ENCODE data around the gene RALGAPB. TPM values are rescaled to one million over a fixed set of nuclear protein-coding genes. Genes with fewer than 3 reads are reported as not detected.

RALGAPB gene
- polyA plus RNA-seq, 1 of the 3 experiments (the other 2 are of a cell fraction): 10.8 TPM

GRCh38 chr20:38447251-38447661, 25.4 kb upstream of the RALGAPB start:
- Histone ChIP-seq H3K9me3 (no peaks in the 10 kb centered on the region), H3K36me3 (replicated peaks in 1 of 2; ENCODE audit: control insufficient read depth in 1 of 2, insufficient read depth in 2 of 2, low read length in 1 of 2) (peaks cover 10 to 26% of the 10 kb centered on the region in 2 experiments), H3K79me2 (ENCODE audit: insufficient read depth) (peaks cover 20% of the 10 kb centered on the region), H2AFZ (ENCODE audit: low read depth) (peak overlapping the region; percentile 97; the same call in 1 of the 2 replicates), H3K4me2 (peak overlapping the region; percentile 100), H3F3A (replicated peaks; ENCODE audit: insufficient read depth) (peaks cover 4% of the 10 kb centered on the region), H3K27ac (ENCODE audit: low read depth in 2 of 2, low read length in 1 of 2) (peak overlapping the region in 1 of 2 experiments; percentile 68; a peak in 2 of 4 replicates), H3K9me2 (no peaks in the 10 kb centered on the region), H3K9ac (peak overlapping the region; percentile 99), H3K4me1 (ENCODE audit: control insufficient read depth in 1 of 2, insufficient read depth in 2 of 2, low read depth in 1 of 2, low read length in 1 of 2) (peaks cover 10 to 13% of the 10 kb centered on the region in 2 experiments; a peak in 1 of 4 replicates), H4K20me1 (ENCODE audit: insufficient read depth) (no peaks in the 10 kb centered on the region), H3K27me3 (ENCODE audit: insufficient read depth) (no peaks in the 10 kb centered on the region), H3K4me3 (ENCODE audit: low read depth in 2 of 2, low read length in 1 of 2) (peak overlapping the region; percentile 87 to 88)
- 25% methylated on average over 10 of the region's 12 CpGs for WGBS (ENCODE audit: low lambda C conversion rate)
- CTCF ChIA-PET: interaction anchor here (0.7 to 4.2 kb wide), 8 partner anchors 9 to 57 kb away, joined by 3 to 75 read pairs (median 9); partner anchors contain the start of genes RALGAPB and SNHG17
- TF ChIP-seq MXI1 (IDR thresholded peaks at IDR 0.05; ENCODE audit: low read depth, low read length) (peak; percentile 63), MAX (IDR thresholded peaks at IDR 0.05; ENCODE audit: low read depth) (0 out of 2 replicates have a peak, but pooled peaks have one; percentile 18), YY1 (IDR thresholded peaks at IDR 0.05; ENCODE audit: low read depth) (0 out of 2 replicates have a peak, but pooled peaks have one; percentile 29), RFX5 (IDR thresholded peaks at IDR 0.05; ENCODE audit: low read length) (peak; percentile 75), FOXM1 (IDR thresholded peaks at IDR 0.05; ENCODE audit: low read depth) (no peak)
- DNase-seq: peak; percentile 56
- POLR2A ChIA-PET: interaction anchor here (1.6 to 4.1 kb wide), 3 partner anchors 13 to 436 kb away, joined by 3 to 83 read pairs (median 22); partner anchors contain the start of genes RALGAPB and SNHG17

- H3K9ac ChIP-seq: 0 out of 2 replicates have a peak overlapping the region, but pooled peaks have one; percentile 99
- peak overlapping the region; percentile 87 to 88 for H3K4me3 ChIP-seq (ENCODE audit: low read depth in 2 of 2, low read length in 1 of 2)
- TF ChIP-seq NFIC (IDR thresholded peaks at IDR 0.05; ENCODE audit: borderline replicate concordance) (no peak), SIN3A (IDR thresholded peaks at IDR 0.05; ENCODE audit: borderline replicate concordance, low read depth, low read length) (no peak), RAD21 (IDR thresholded peaks at IDR 0.05; ENCODE audit: low read length) (no peak), CHD2 (IDR thresholded peaks at IDR 0.05; ENCODE audit: low read length, partially characterized antibody) (no peak)
- H3K4me1 ChIP-seq (ENCODE audit: control insufficient read depth in 1 of 2, insufficient read depth in 2 of 2, low read depth in 1 of 2, low read length in 1 of 2): peaks cover 10 to 13% of the 10 kb centered on the region in 2 experiments; a peak in 1 of 4 replicates
- no peaks in the 10 kb centered on the region for H3K9me2 ChIP-seq
- peaks cover 10 to 26% of the 10 kb centered on the region in 2 experiments for H3K36me3 ChIP-seq (replicated peaks in 1 of 2; ENCODE audit: control insufficient read depth in 1 of 2, insufficient read depth in 2 of 2, low read length in 1 of 2)
- no peaks in the 10 kb centered on the region for H3K27me3 ChIP-seq (ENCODE audit: insufficient read depth)
- H3K9me3 ChIP-seq: no peaks in the 10 kb centered on the region
- peak overlapping the region; percentile 100 for H3K4me2 ChIP-seq
- CTCF ChIA-PET: interaction anchor here (1.1 to 4.2 kb wide), 6 partner anchors 9 to 58 kb away, joined by 3 to 75 read pairs (median 14); partner anchors contain the start of genes RALGAPB and SNHG17
- POLR2A ChIA-PET: interaction anchor here (0.6 to 4.1 kb wide), 3 partner anchors 14 to 408 kb away, joined by 3 to 83 read pairs (median 22); partner anchors contain the start of genes RALGAPB and SNHG17
- H4K20me1 ChIP-seq (ENCODE audit: insufficient read depth): no peaks in the 10 kb centered on the region
- DNase-seq: no peak
- WGBS (ENCODE audit: low lambda C conversion rate): 87% methylated on average over 10 of the region's 10 CpGs
- H3K27ac ChIP-seq (ENCODE audit: low read depth in 2 of 2, low read length in 1 of 2): no peak overlapping the region; a peak in 1 of 4 replicates
- H3F3A ChIP-seq (replicated peaks; ENCODE audit: insufficient read depth): peaks cover 13% of the 10 kb centered on the region
- H2AFZ ChIP-seq (ENCODE audit: low read depth): no peak overlapping the region
- peaks cover 20% of the 10 kb centered on the region for H3K79me2 ChIP-seq (ENCODE audit: insufficient read depth)
These were observed 24.5 kb upstream of the RALGAPB start for GRCh38 chr20:38447931-38448675.

All from SK-N-SH (cell line).